Fibroblast of pulmonary artery (primary cell): ENCODE results near the gene C16orf95.

Experiments used
- DNase-seq: peaks from one replicate; pipeline ENCODE4 v3.0.0-alpha.2; 2010; ENCODE audit warnings: low read depth
- H3K4me3 ChIP-seq: replicated peaks from 2 replicates; pipeline ENCODE4 v1.5.1; 2011; ENCODE audit warnings: low read depth, mild to moderate bottlenecking, control low read depth, low read length, moderate library complexity
- CTCF ChIP-seq: IDR thresholded peaks from 2 replicates; pipeline ENCODE4 v1.5.1; 2011; ENCODE audit warnings: mild to moderate bottlenecking, control low read depth, low read length, inconsistent platforms; ENCODE audit errors: missing control alignments

The C16orf95 gene

GRCh38 chr16:87297407-87297806 is 19.8 kb downstream of the C16orf95 start:
- H3K4me3 ChIP-seq, result no peak overlapping the region
- DNase-seq, result no peak
- TF ChIP-seq CTCF, result no peak

- no peak for DNase-seq
- H3K4me3 ChIP-seq, result no peak overlapping the region
- no peak for TF ChIP-seq CTCF
Measured at GRCh38 chr16:87295661-87296531, 21.3 kb downstream of the C16orf95 start.

- no peak for TF ChIP-seq CTCF
- no peak for DNase-seq
- H3K4me3 ChIP-seq, result no peak overlapping the region
Measured at GRCh38 chr16:87295259-87295658, 21.9 kb downstream of the C16orf95 start.

DNA sequence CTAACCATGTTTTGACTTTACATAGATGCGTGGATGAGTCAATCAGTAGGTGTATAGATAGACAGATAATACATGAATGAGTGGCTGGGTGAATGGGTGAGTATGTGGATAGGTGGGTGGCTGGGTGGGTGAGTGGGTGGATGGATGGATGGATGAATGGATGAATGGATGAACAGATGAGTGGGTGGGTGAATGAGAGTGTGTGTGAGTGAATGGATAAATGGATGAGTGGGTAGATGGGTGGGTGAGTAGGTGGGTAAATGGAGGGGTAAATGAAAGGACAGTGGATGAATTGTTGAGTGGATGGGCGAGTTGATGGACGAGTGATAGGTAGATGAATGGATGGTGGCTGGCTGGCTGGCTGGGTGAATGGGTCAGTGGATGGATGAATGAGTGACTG is 23.2 kb downstream of the C16orf95 start:
- TF ChIP-seq CTCF, result no peak
- DNase-seq, result no peak
- H3K4me3 ChIP-seq, result no peak overlapping the region

GRCh38 chr16:87291944-87292343 is 25.2 kb downstream of the C16orf95 start:
- no peak for DNase-seq
- H3K4me3 ChIP-seq, result no peak overlapping the region
- TF ChIP-seq CTCF, result no peak

- DNase-seq, result no peak
- no peak for TF ChIP-seq CTCF
- no peak overlapping the region for H3K4me3 ChIP-seq
Measured at GRCh38 chr16:87288753-87289362, 28.3 kb downstream of the C16orf95 start.
